Neural cell (in vitro differentiated cells): Measurements from ENCODE around the gene OR6K2. TPM values are rescaled to one million over a fixed set of nuclear protein-coding genes. Genes with fewer than 3 reads are reported as not detected.

Experiments used
- polyA plus RNA-seq: library from polyadenylated mRNA; depleted of rRNA; stranded (reverse); fragments of >200 nt; gene quantifications from 2 replicates; pipeline ENCODE4 v1.2.3, GENCODE V29; 2014

The OR6K2 gene
- polyA plus RNA-seq, 1 donor from 2014 or later = not detected

Other genes with a start within 250 kb of the OR6K2 start
- not detected in 2 replicates for gene OR10K1, start 238.8 kb downstream of the OR6K2 start, polyA plus RNA-seq
- gene OR10R2, start 228.4 kb downstream of the OR6K2 start, polyA plus RNA-seq = not detected in 2 replicates
- not detected in 2 replicates for gene OR6Y1, start 146.2 kb downstream of the OR6K2 start, polyA plus RNA-seq
- not detected in 2 replicates for gene OR6P1, start 130.1 kb downstream of the OR6K2 start, polyA plus RNA-seq
- gene OR10X1, start 120.8 kb downstream of the OR6K2 start, polyA plus RNA-seq = not detected in 2 replicates
- gene OR10Z1, start 95.4 kb downstream of the OR6K2 start, polyA plus RNA-seq = not detected in 2 replicates
- gene SPTA1, start 13.9 kb downstream of the OR6K2 start, polyA plus RNA-seq = not detected in 2 replicates
- not detected in 2 replicates for gene OR6K3, start 20.1 kb upstream of the OR6K2 start, polyA plus RNA-seq
- gene OR6K6, start 54.1 kb upstream of the OR6K2 start, polyA plus RNA-seq = not detected in 2 replicates
- gene OR6N1, start 71.5 kb upstream of the OR6K2 start, polyA plus RNA-seq = not detected in 2 replicates
- not detected in 2 replicates for gene OR6N2, start 80.6 kb upstream of the OR6K2 start, polyA plus RNA-seq
- gene MNDA, start 130.7 kb upstream of the OR6K2 start, polyA plus RNA-seq = not detected in 2 replicates
- gene PYHIN1, start 230.9 kb upstream of the OR6K2 start, polyA plus RNA-seq = not detected in 2 replicates